SU-DHL-6 (cell line): ENCODE results near the gene SYTL3.

Experiments
- H2AFZ ChIP-seq: fragments of 200-600 bp; sonication (generic); 2 replicates; pipeline ENCODE4 v1.6.1; 2014; ENCODE audit warnings: low read depth, mild to moderate bottlenecking, moderate library complexity, mixed read lengths, antibody characterized with exemption, low read length; ENCODE audit not compliant: severe bottlenecking
- H3F3A ChIP-seq: fragments of 200-600 bp; shearing (Covaris generic); 2 replicates; pipeline ENCODE4 v1.6.0; 2016; ENCODE audit warnings: antibody characterized with exemption, mild to moderate bottlenecking; ENCODE audit not compliant: insufficient read depth
- H3K27ac ChIP-seq: fragments of 200-600 bp; sonication (generic); 2 replicates; pipeline ENCODE4 v1.5.1; 2016; ENCODE audit warnings: low read depth, mild to moderate bottlenecking, low read length, moderate library complexity, mixed read lengths
- H3K27me3 ChIP-seq: fragments of 200-600 bp; sonication (generic), shearing (Covaris generic); 2 replicates; pipeline ENCODE4 v1.6.0; 2014; ENCODE audit warnings: mild to moderate bottlenecking, low read length
- H3K36me3 ChIP-seq: fragments of 200-600 bp; sonication (generic); 2 replicates; pipeline ENCODE4 v1.6.1; 2014; ENCODE audit warnings: mild to moderate bottlenecking, low read length, mixed read lengths
- H3K4me2 ChIP-seq: fragments of 300-600, 200-600 bp; shearing (Covaris generic), sonication (generic); 2 replicates; pipeline ENCODE4 v1.6.0; 2014; ENCODE audit warnings: low read length, low read depth, mild to moderate bottlenecking; ENCODE audit not compliant: poor library complexity, severe bottlenecking
- H3K4me3 ChIP-seq: fragments of 200-600 bp; sonication (generic); 2 replicates; pipeline ENCODE4 v1.5.1; 2014; ENCODE audit warnings: antibody characterized with exemption, low read length, mild to moderate bottlenecking, mixed read lengths; ENCODE audit not compliant: insufficient read depth, poor library complexity, severe bottlenecking
- H3K79me2 ChIP-seq: fragments of 200-600 bp; sonication (generic); 2 replicates; pipeline ENCODE4 v1.6.1; 2014; ENCODE audit warnings: mild to moderate bottlenecking, low read length, moderate library complexity; ENCODE audit not compliant: insufficient read depth
- H3K9ac ChIP-seq: fragments of 200-600 bp; sonication (generic); 2 replicates; pipeline ENCODE4 v1.7.0; 2014; ENCODE audit warnings: mild to moderate bottlenecking, low read length
- H3K9me2 ChIP-seq: fragments of 200-600 bp; sonication (generic); replicated peaks from 2 replicates; pipeline ENCODE4 v1.6.1; 2014; ENCODE audit warnings: low read length; ENCODE audit not compliant: insufficient read depth
- H3K9me3 ChIP-seq: fragments of 200-600 bp; sonication (generic); 2 replicates; pipeline ENCODE4 v1.6.1; 2014; ENCODE audit warnings: low read length, mixed read lengths; ENCODE audit not compliant: insufficient read depth
- H4K20me1 ChIP-seq: fragments of 200-600 bp; sonication (generic); 2 replicates; pipeline ENCODE4 v1.6.1; 2014; ENCODE audit warnings: low read depth, mild to moderate bottlenecking, antibody characterized with exemption, low read length, moderate library complexity, mixed read lengths
- EZH2phosphoT487 ChIP-seq: fragments of 200-600 bp; sonication (generic), shearing (Covaris generic); conservative IDR thresholded peaks from 2 replicates; pipeline ENCODE4 v1.6.1; 2018; ENCODE audit warnings: mild to moderate bottlenecking, antibody characterized with exemption, low read length, moderate library complexity, mixed read lengths
- TF ChIP-seq, protein P1 (sequence below): fragments of 200-600 bp; sonication (generic); IDR thresholded peaks from one replicate; pipeline ENCODE4 v1.5.1; 2017; ENCODE audit warnings: antibody characterized with exemption, mild to moderate bottlenecking, low read length, moderate library complexity; ENCODE audit not compliant: insufficient read depth, poor library complexity, severe bottlenecking

Gene SYTL3

DNA sequence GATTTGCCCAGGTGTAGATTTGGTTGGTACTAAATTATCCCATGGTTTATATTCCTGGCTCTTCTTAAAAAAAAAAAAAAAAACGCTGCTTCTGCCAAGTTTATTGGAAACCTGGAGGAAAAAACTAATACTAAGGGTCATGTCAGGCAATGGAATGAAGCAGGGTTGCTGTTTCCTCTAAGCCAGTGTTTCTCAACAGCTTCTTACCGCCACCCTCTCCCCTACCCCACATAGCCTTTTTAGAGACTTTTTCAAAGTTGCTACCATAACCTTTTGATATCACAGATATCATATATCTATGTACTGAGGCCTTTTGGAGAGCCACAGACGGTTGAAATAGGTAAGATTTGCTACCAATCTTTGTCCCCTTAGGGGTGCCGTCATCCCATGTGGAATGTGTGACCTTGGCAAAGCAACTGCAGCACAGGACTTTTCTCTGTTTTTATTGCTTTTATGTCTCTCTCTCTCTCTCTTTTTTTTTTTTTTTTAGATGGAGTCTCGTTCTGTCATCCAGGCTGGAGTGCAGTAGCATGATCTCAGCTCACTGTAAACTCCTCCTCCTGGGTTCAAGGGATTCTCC lies 35.0 kb downstream of the SYTL3 start:
- no peak overlapping the region for H2AFZ ChIP-seq
- no peaks in the 10 kb centered on the region for H3K27me3 ChIP-seq
- no peaks in the 10 kb centered on the region for H3K79me2 ChIP-seq
- no peaks in the 10 kb centered on the region for H3F3A ChIP-seq
- no peak overlapping the region for H3K27ac ChIP-seq
- no peaks in the 10 kb centered on the region for H3K36me3 ChIP-seq
- no peak overlapping the region for H3K4me3 ChIP-seq
- no peak overlapping the region for H3K4me2 ChIP-seq
- H4K20me1 ChIP-seq: no peaks in the 10 kb centered on the region
- no peak overlapping the region for H3K9ac ChIP-seq
- no peaks in the 10 kb centered on the region for H3K9me2 ChIP-seq
- no peaks in the 10 kb centered on the region for H3K9me3 ChIP-seq
- TF ChIP-seq, protein P1, sequence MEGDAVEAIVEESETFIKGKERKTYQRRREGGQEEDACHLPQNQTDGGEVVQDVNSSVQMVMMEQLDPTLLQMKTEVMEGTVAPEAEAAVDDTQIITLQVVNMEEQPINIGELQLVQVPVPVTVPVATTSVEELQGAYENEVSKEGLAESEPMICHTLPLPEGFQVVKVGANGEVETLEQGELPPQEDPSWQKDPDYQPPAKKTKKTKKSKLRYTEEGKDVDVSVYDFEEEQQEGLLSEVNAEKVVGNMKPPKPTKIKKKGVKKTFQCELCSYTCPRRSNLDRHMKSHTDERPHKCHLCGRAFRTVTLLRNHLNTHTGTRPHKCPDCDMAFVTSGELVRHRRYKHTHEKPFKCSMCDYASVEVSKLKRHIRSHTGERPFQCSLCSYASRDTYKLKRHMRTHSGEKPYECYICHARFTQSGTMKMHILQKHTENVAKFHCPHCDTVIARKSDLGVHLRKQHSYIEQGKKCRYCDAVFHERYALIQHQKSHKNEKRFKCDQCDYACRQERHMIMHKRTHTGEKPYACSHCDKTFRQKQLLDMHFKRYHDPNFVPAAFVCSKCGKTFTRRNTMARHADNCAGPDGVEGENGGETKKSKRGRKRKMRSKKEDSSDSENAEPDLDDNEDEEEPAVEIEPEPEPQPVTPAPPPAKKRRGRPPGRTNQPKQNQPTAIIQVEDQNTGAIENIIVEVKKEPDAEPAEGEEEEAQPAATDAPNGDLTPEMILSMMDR: no peak
- TF ChIP-seq EZH2phosphoT487: no peak

DNA sequence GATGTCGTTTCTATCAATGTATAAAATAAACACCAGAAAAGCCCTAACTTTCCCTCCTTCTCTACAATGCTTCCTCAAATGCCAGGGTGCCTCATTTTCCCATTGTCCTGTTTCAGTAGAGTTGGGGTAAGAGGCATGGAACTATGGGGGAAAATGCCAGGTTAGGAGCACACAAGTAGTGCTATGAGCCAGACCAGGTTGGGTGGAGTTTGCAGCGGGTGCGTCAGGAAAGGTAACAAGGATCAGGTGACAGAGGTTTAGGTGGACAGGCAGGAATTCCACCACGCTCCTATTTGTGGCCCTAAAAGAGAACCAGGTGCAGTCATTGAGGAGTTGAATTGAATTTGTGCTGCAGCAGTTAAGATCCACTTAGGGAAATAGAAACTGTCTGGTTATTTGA lies 36.5 kb downstream of the SYTL3 start:
- no peak overlapping the region for H3K27ac ChIP-seq
- no peaks in the 10 kb centered on the region for H3K36me3 ChIP-seq
- H3K27me3 ChIP-seq: no peaks in the 10 kb centered on the region
- H4K20me1 ChIP-seq: no peaks in the 10 kb centered on the region
- no peaks in the 10 kb centered on the region for H3F3A ChIP-seq
- TF ChIP-seq, protein P1: no peak
- no peak for TF ChIP-seq EZH2phosphoT487
- no peaks in the 10 kb centered on the region for H3K79me2 ChIP-seq
- no peak overlapping the region for H3K9ac ChIP-seq
- H3K4me3 ChIP-seq: no peak overlapping the region
- H3K9me2 ChIP-seq: no peaks in the 10 kb centered on the region
- no peak overlapping the region for H3K4me2 ChIP-seq
- H3K9me3 ChIP-seq: no peaks in the 10 kb centered on the region
- H2AFZ ChIP-seq: no peak overlapping the region

DNA sequence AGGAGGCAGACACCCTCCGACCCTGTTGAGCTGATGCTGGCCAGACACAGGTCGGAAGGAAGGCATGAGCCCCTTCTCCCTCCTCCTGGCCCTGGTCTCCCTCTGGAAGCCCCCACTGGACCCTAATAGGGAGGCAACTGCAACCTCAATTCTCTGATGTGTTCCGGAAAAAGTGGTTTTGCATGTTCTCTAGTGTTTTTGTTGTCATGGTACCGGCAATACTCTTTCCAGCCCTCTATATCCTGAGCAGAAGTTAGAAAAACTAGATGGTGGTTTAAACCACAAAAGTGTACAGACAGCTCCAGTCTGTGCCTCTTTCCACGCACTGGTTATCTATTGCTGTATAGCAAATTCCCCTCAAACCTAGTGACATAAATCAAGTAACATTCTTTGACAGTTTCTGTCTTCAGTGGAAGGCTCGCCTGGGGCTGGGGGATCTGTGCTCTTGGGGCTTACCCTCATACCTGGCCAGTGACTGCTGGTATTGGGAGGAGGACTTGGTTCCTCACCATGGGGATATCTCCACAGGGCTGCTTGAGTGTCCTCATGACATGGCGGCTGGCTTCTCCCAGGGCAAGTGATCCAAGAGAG lies 37.0 kb downstream of the SYTL3 start:
- no peak overlapping the region for H3K4me3 ChIP-seq
- H3K4me2 ChIP-seq: no peak overlapping the region
- H3K27me3 ChIP-seq: no peaks in the 10 kb centered on the region
- H3K79me2 ChIP-seq: no peaks in the 10 kb centered on the region
- H3F3A ChIP-seq: no peaks in the 10 kb centered on the region
- no peaks in the 10 kb centered on the region for H3K9me2 ChIP-seq
- H4K20me1 ChIP-seq: no peaks in the 10 kb centered on the region
- no peaks in the 10 kb centered on the region for H3K9me3 ChIP-seq
- no peak overlapping the region for H2AFZ ChIP-seq
- H3K27ac ChIP-seq: no peak overlapping the region
- no peak for TF ChIP-seq EZH2phosphoT487
- TF ChIP-seq, protein P1: no peak
- no peak overlapping the region for H3K9ac ChIP-seq
- no peaks in the 10 kb centered on the region for H3K36me3 ChIP-seq
